SK-N-SH (cell line): ENCODE data around the gene VAMP5. TPM values are rescaled to one million over a fixed set of nuclear protein-coding genes. Genes with fewer than 3 reads are reported as not detected.

ENCODE experiments used
- CTCF ChIA-PET: fragments of 300-600, 350-600 bp; formaldehyde crosslinking; extraction: SDS; loops from one replicate; lab custom pipeline; 2021; lab: Yijun Ruan, JAX
- POLR2A ChIA-PET: fragments of 350-600 bp; sonication (Branson Sonifier 250); formaldehyde crosslinking; extraction: SDS; loops from one replicate; lab custom pipeline; 2020; ENCODE audit warnings: antibody characterized with exemption, inconsistent platforms; lab: Yijun Ruan, JAX
- DNase-seq: peaks from one replicate; pipeline ENCODE4 v3.0.0; 2012
- H2AFZ ChIP-seq: fragments of 200-600 bp; sonication (generic); 2 replicates; pipeline ENCODE4 v1.8.1; 2016; ENCODE audit warnings: antibody characterized with exemption, mild to moderate bottlenecking, low read depth
- H3F3A ChIP-seq: fragments of 200-600 bp; sonication (generic); replicated peaks from 2 replicates; pipeline ENCODE3; 2016; ENCODE audit warnings: antibody characterized with exemption, mild to moderate bottlenecking; ENCODE audit not compliant: insufficient read depth
- H3K27ac ChIP-seq, 2 experiments: fragments of 200-500 bp in 1 of 2; fragments of 200-600 bp in 1 of 2; sonication (Bioruptor generic) in 1 of 2; sonication (generic), shearing (Covaris generic) in 1 of 2; 2 replicates each; pipeline versions ENCODE4 v1.5.1 to v1.6.1; 2014 to 2016; ENCODE audit warnings: low read depth in 2 of 2, inconsistent platforms in 1 of 2, low read length in 1 of 2, mild to moderate bottlenecking in 1 of 2, mixed read lengths in 1 of 2
- H3K27me3 ChIP-seq: fragments of 200-600 bp; sonication (generic), shearing (Covaris generic); 2 replicates; pipeline ENCODE4 v1.6.1; 2016; ENCODE audit warnings: mixed run types; ENCODE audit not compliant: insufficient read depth
- H3K36me3 ChIP-seq, 2 experiments: fragments of 200-500 bp in 1 of 2; fragments of 200-600 bp in 1 of 2; sonication (Bioruptor generic) in 1 of 2; sonication (generic) in 1 of 2; replicated peaks in 1 of 2; 2 replicates each; pipeline versions ENCODE3 to v1.5.1; 2014 to 2016; ENCODE audit warnings: low read length in 1 of 2, mild to moderate bottlenecking in 1 of 2; ENCODE audit not compliant: insufficient read depth in 2 of 2, control insufficient read depth in 1 of 2
- H3K4me1 ChIP-seq, 2 experiments: fragments of 200-500 bp in 1 of 2; fragments of 200-600 bp in 1 of 2; sonication (Bioruptor generic) in 1 of 2; sonication (generic), shearing (Covaris generic) in 1 of 2; 2 replicates each; pipeline versions ENCODE4 v1.5.1 to v1.6.1; 2014 to 2016; ENCODE audit warnings: low read depth in 1 of 2, low read length in 1 of 2, mixed run types in 1 of 2; ENCODE audit not compliant: insufficient read depth in 2 of 2, control insufficient read depth in 1 of 2
- H3K4me2 ChIP-seq: fragments of 200-600 bp; sonication (generic), shearing (Covaris generic); 2 replicates; pipeline ENCODE4 v1.6.1; 2017; ENCODE audit warnings: mixed run types
- H3K4me3 ChIP-seq, 2 experiments: fragments of 200-500 bp in 1 of 2; fragments of 200-600 bp in 1 of 2; sonication (Bioruptor generic) in 1 of 2; sonication (generic), shearing (Covaris generic) in 1 of 2; 2 replicates each; pipeline versions ENCODE4 v1.5.1 to v1.8.1; 2014 to 2016; ENCODE audit warnings: low read depth in 2 of 2, inconsistent platforms in 1 of 2, low read length in 1 of 2, mild to moderate bottlenecking in 1 of 2, mixed read lengths in 1 of 2, moderate library complexity in 1 of 2
- H3K79me2 ChIP-seq: fragments of 200-600 bp; sonication (generic); 2 replicates; pipeline ENCODE4 v1.8.1; 2017; ENCODE audit warnings: mild to moderate bottlenecking; ENCODE audit not compliant: insufficient read depth
- H3K9ac ChIP-seq: fragments of 200-600 bp; sonication (generic); 2 replicates; pipeline ENCODE4 v1.6.1; 2017; ENCODE audit warnings: mixed run types
- H3K9me2 ChIP-seq: fragments of 200-600 bp; sonication (generic); 2 replicates; pipeline ENCODE4 v1.6.1; 2017; ENCODE audit warnings: mixed run types
- H3K9me3 ChIP-seq: fragments of 200-600 bp; sonication (generic); 2 replicates; pipeline ENCODE4 v1.6.1; 2017; ENCODE audit warnings: mixed run types, mild to moderate bottlenecking, moderate library complexity
- H4K20me1 ChIP-seq: fragments of 200-600 bp; sonication (generic); 2 replicates; pipeline ENCODE4 v1.6.1; 2017; ENCODE audit warnings: mild to moderate bottlenecking, mixed run types; ENCODE audit not compliant: insufficient read depth
- CHD2 ChIP-seq: fragments of 150-350 bp; IDR thresholded peaks from 2 replicates; pipeline ENCODE4 v1.6.1; 2018; ENCODE audit warnings: low read length; ENCODE audit not compliant: partially characterized antibody
- ELF1 ChIP-seq: IDR thresholded peaks from 2 replicates; pipeline ENCODE4 v1.4.0; 2012
- EP300 ChIP-seq, 2 experiments: IDR thresholded peaks; 2 replicates each; pipeline versions ENCODE4 v1.4.0 to v1.6.1; 2012; ENCODE audit warnings: borderline replicate concordance in 1 of 2, low read depth in 1 of 2, low read length in 1 of 2
- EZH2phosphoT487 ChIP-seq: fragments of 200-600 bp; sonication (generic); IDR thresholded peaks from 2 replicates; pipeline ENCODE4 v1.6.1; 2017; ENCODE audit warnings: low read depth, mixed run types, mild to moderate bottlenecking, antibody characterized with exemption, moderate library complexity, borderline replicate concordance
- FOSL2 ChIP-seq: IDR thresholded peaks from 2 replicates; pipeline ENCODE4 v1.4.0; 2012; ENCODE audit warnings: low read depth, mild to moderate bottlenecking, moderate library complexity, borderline replicate concordance
- FOXJ3 ChIP-seq: sonication (generic); formaldehyde crosslinking; IDR thresholded peaks from 2 replicates; pipeline ENCODE4 v1.5.1; 2020; ENCODE audit warnings: mild to moderate bottlenecking, missing genetic modification reagents
- FOXM1 ChIP-seq: IDR thresholded peaks from 2 replicates; pipeline ENCODE4 v1.4.0; 2012; ENCODE audit warnings: low read depth, mild to moderate bottlenecking
- GABPA ChIP-seq: IDR thresholded peaks from 2 replicates; pipeline ENCODE4 v1.4.0; 2012; ENCODE audit warnings: low read depth, mild to moderate bottlenecking
- JUND ChIP-seq: IDR thresholded peaks from 2 replicates; pipeline ENCODE4 v1.4.0; 2012
- MAX ChIP-seq: IDR thresholded peaks from 2 replicates; pipeline ENCODE4 v1.4.0; 2012; ENCODE audit warnings: low read depth
- MEF2A ChIP-seq: IDR thresholded peaks from 2 replicates; pipeline ENCODE4 v1.4.0; 2012; ENCODE audit warnings: low read depth, borderline replicate concordance
- NFIC ChIP-seq: IDR thresholded peaks from 2 replicates; pipeline ENCODE4 v1.4.0; 2012; ENCODE audit warnings: borderline replicate concordance
- NRF1 ChIP-seq: IDR thresholded peaks from 2 replicates; pipeline ENCODE4 v1.6.1; 2012; ENCODE audit warnings: low read depth, mild to moderate bottlenecking, low read length
- POLR2AphosphoS5 ChIP-seq: IDR thresholded peaks from 2 replicates; pipeline ENCODE4 v1.6.1; 2012; ENCODE audit warnings: low read depth, low read length
- RCOR1 ChIP-seq: fragments of 150-350 bp; IDR thresholded peaks from 2 replicates; pipeline ENCODE4 v1.6.1; 2017; ENCODE audit warnings: antibody characterized with exemption, low read length
- RFX5 ChIP-seq: IDR thresholded peaks from 2 replicates; pipeline ENCODE4 v1.6.1; 2012; ENCODE audit warnings: mild to moderate bottlenecking, improper control_type of control experiment, low read length
- RXRA ChIP-seq: IDR thresholded peaks from 2 replicates; pipeline ENCODE4 v1.4.0; 2012; ENCODE audit warnings: low read depth, mild to moderate bottlenecking, borderline replicate concordance
- SIN3A ChIP-seq: IDR thresholded peaks from 2 replicates; pipeline ENCODE4 v1.6.1; 2012; ENCODE audit warnings: low read depth, mild to moderate bottlenecking, low read length, moderate library complexity, borderline replicate concordance
- SMC3 ChIP-seq: IDR thresholded peaks from 2 replicates; pipeline ENCODE4 v1.6.1; 2012; ENCODE audit warnings: low read depth, low read length, improper control_type of control experiment
- TAF1 ChIP-seq: IDR thresholded peaks from 2 replicates; pipeline ENCODE4 v1.6.1; 2012; ENCODE audit warnings: low read depth, mild to moderate bottlenecking, low read length, moderate library complexity, borderline replicate concordance
- TEAD4 ChIP-seq: IDR thresholded peaks from 2 replicates; pipeline ENCODE4 v1.4.0; 2012; ENCODE audit warnings: mild to moderate bottlenecking, borderline replicate concordance; ENCODE audit not compliant: insufficient read depth
- USF1 ChIP-seq: IDR thresholded peaks from 2 replicates; pipeline ENCODE4 v1.4.0; 2012; ENCODE audit warnings: low read depth, borderline replicate concordance
- YY1 ChIP-seq: IDR thresholded peaks from 2 replicates; pipeline ENCODE4 v1.4.0; 2012; ENCODE audit warnings: low read depth, mild to moderate bottlenecking
- WGBS: methylation state at CpG from one replicate; pipeline ENCODE4 v1.1.6; 2017; ENCODE audit warnings: low lambda C conversion rate; 5-methylcytosine and 5-hydroxymethylcytosine counted together
- polyA plus RNA-seq, 3 experiments: library from polyadenylated mRNA; depleted of rRNA; stranded (reverse); fragments of >200 nt; gene quantifications; 2 replicates each; pipeline ENCODE4 v1.2.3, GENCODE V29; 2012
- TF ChIP-seq, protein P1 (sequence below): fragments of 150-350 bp; IDR thresholded peaks from 2 replicates; pipeline ENCODE4 v1.6.1; 2016; ENCODE audit warnings: mild to moderate bottlenecking, low read depth, low read length
- TF ChIP-seq, protein P2 (sequence below): fragments of 200-600 bp; sonication (generic); IDR thresholded peaks from 2 replicates; pipeline ENCODE4 v1.6.1; 2017; ENCODE audit warnings: antibody characterized with exemption, mild to moderate bottlenecking, moderate library complexity

Gene VAMP5
- polyA plus RNA-seq, 1 of the 3 experiments (the other 2 are of a cell fraction) = 12.0 TPM

GRCh38 chr2:85623991-85624390, 39.8 kb downstream of the VAMP5 start:
- Histone ChIP-seq H3K9me3 (no peaks in the 10 kb centered on the region), H3K27me3 (no peaks in the 10 kb centered on the region), H2AFZ (no peak overlapping the region), H3K4me2 (no peak overlapping the region), H3K9ac (no peak overlapping the region), H4K20me1 (no peaks in the 10 kb centered on the region), H3K9me2 (no peaks in the 10 kb centered on the region), H3K79me2 (peaks cover 40% of the 10 kb centered on the region), H3K27ac (no peak overlapping the region), H3K4me3 (no peak overlapping the region), H3K4me1 (no peaks in the 10 kb centered on the region), H3F3A (no peaks in the 10 kb centered on the region), H3K36me3 (peaks cover 61 to 78% of the 10 kb centered on the region in 2 experiments)
- ChIA-PET CTCF (interaction anchor here (7.4 kb wide), 1 partner anchor 13 kb away, joined by 59 read pairs; no protein-coding TSS in a partner anchor), POLR2A (no interaction called here)
- no peak for DNase-seq
- TF ChIP-seq RCOR1 = no peak
- TF ChIP-seq, protein P1, sequence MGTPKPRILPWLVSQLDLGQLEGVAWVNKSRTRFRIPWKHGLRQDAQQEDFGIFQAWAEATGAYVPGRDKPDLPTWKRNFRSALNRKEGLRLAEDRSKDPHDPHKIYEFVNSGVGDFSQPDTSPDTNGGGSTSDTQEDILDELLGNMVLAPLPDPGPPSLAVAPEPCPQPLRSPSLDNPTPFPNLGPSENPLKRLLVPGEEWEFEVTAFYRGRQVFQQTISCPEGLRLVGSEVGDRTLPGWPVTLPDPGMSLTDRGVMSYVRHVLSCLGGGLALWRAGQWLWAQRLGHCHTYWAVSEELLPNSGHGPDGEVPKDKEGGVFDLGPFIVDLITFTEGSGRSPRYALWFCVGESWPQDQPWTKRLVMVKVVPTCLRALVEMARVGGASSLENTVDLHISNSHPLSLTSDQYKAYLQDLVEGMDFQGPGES = no peak
- no peak for TF ChIP-seq MAX
- TF ChIP-seq FOXJ3 (CRISPR knock-in tag) = no peak
- TF ChIP-seq TEAD4 = no peak
- TF ChIP-seq NRF1 = no peak
- no peak for TF ChIP-seq EP300 (IDR thresholded peaks at IDR 0.05; ENCODE audit: borderline replicate concordance in 1 of 2, low read depth in 1 of 2, low read length in 1 of 2)
- TF ChIP-seq FOSL2 = no peak
- no peak for TF ChIP-seq TAF1
- no peak for TF ChIP-seq YY1
- TF ChIP-seq SMC3 = no peak
- no peak for TF ChIP-seq EZH2phosphoT487
- TF ChIP-seq JUND = no peak
- TF ChIP-seq MEF2A = no peak
- no peak for TF ChIP-seq SIN3A
- no peak for TF ChIP-seq GABPA
- no peak for TF ChIP-seq RXRA
- TF ChIP-seq USF1 = no peak
- WGBS = 100% methylated on average over 2 of the region's 5 CpGs

DNA sequence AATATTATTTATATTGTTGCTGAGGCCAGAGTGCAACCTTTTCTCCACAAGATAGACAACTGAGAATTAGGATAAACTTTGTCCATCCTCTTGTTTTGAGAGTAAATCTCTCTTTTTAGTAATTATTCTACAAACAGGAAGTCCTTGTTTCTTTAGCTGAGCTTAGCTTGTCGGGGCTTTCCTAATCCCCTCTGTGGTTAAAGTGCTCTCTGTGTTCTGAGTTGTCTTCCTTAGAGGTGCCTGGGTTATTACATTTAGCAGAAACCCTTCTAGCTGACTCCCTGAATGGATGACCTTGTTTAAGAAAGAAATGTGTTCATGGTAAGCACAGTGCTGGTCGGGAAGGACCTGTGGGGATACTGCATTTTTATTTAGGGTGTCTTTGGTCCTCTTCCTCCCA, 44.4 kb downstream of the VAMP5 start:
- no peaks in the 10 kb centered on the region for H4K20me1 ChIP-seq
- no peaks in the 10 kb centered on the region for H3K27me3 ChIP-seq
- peaks cover 7% of the 10 kb centered on the region for H3F3A ChIP-seq
- POLR2A ChIA-PET = no interaction called here
- H3K9ac ChIP-seq = no peak overlapping the region
- H3K27ac ChIP-seq = no peak overlapping the region
- DNase-seq = no peak
- no peak overlapping the region for H3K4me2 ChIP-seq
- H3K9me3 ChIP-seq = no peaks in the 10 kb centered on the region
- peaks cover 16% of the 10 kb centered on the region; the same call in 1 of the 2 replicates for H3K79me2 ChIP-seq
- no peaks in the 10 kb centered on the region for H3K4me1 ChIP-seq
- 98% methylated on average over 2 of the region's 2 CpGs for WGBS
- no peaks in the 10 kb centered on the region for H3K9me2 ChIP-seq
- CTCF ChIA-PET = interaction anchor here (1.0 to 3.5 kb wide), 2 partner anchors 8 to 100 kb away, joined by 3 to 30 read pairs; no protein-coding TSS in a partner anchor
- H3K36me3 ChIP-seq = peaks cover 46 to 83% of the 10 kb centered on the region in 2 experiments
- H2AFZ ChIP-seq = no peak overlapping the region
- no peak overlapping the region for H3K4me3 ChIP-seq
- TF ChIP-seq EP300 (IDR thresholded peaks at IDR 0.05; ENCODE audit: borderline replicate concordance in 1 of 2, low read depth in 1 of 2, low read length in 1 of 2) (no peak), RCOR1 (no peak), TEAD4 (no peak), MEF2A (no peak), ELF1 (no peak), FOXJ3 (CRISPR knock-in tag) (no peak), RXRA (no peak), NRF1 (no peak), SMC3 (no peak), FOXM1 (no peak), NFIC (no peak), RFX5 (no peak), CHD2 (no peak), POLR2AphosphoS5 (no peak)
- TF ChIP-seq, protein P2, sequence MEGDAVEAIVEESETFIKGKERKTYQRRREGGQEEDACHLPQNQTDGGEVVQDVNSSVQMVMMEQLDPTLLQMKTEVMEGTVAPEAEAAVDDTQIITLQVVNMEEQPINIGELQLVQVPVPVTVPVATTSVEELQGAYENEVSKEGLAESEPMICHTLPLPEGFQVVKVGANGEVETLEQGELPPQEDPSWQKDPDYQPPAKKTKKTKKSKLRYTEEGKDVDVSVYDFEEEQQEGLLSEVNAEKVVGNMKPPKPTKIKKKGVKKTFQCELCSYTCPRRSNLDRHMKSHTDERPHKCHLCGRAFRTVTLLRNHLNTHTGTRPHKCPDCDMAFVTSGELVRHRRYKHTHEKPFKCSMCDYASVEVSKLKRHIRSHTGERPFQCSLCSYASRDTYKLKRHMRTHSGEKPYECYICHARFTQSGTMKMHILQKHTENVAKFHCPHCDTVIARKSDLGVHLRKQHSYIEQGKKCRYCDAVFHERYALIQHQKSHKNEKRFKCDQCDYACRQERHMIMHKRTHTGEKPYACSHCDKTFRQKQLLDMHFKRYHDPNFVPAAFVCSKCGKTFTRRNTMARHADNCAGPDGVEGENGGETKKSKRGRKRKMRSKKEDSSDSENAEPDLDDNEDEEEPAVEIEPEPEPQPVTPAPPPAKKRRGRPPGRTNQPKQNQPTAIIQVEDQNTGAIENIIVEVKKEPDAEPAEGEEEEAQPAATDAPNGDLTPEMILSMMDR = no peak
